Measurements from ENCODE around the gene PDIA6.

GRCh38 chr2:10814571-10815331, 2.2 kb upstream of the PDIA6 start:
- TF ChIP-seq TOX (CRISPR knock-in tag; IDR thresholded peaks at IDR 0.05; ENCODE audit: borderline replicate concordance), result no peak
- TF ChIP-seq, protein P1, sequence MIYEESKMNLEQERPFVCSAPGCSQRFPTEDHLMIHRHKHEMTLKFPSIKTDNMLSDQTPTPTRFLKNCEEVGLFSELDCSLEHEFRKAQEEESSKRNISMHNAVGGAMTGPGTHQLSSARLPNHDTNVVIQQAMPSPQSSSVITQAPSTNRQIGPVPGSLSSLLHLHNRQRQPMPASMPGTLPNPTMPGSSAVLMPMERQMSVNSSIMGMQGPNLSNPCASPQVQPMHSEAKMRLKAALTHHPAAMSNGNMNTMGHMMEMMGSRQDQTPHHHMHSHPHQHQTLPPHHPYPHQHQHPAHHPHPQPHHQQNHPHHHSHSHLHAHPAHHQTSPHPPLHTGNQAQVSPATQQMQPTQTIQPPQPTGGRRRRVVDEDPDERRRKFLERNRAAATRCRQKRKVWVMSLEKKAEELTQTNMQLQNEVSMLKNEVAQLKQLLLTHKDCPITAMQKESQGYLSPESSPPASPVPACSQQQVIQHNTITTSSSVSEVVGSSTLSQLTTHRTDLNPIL (CRISPR knock-in tag; IDR thresholded peaks at IDR 0.05; ENCODE audit: low read depth), result no peak
- TF ChIP-seq ZC3H10 (CRISPR knock-in tag; IDR thresholded peaks at IDR 0.05), result no peak
- TF ChIP-seq TCF4 (CRISPR knock-in tag; IDR thresholded peaks at IDR 0.05; ENCODE audit: borderline replicate concordance), result no peak; the same call in 1 of the 2 replicates
- TF ChIP-seq, protein P2, sequence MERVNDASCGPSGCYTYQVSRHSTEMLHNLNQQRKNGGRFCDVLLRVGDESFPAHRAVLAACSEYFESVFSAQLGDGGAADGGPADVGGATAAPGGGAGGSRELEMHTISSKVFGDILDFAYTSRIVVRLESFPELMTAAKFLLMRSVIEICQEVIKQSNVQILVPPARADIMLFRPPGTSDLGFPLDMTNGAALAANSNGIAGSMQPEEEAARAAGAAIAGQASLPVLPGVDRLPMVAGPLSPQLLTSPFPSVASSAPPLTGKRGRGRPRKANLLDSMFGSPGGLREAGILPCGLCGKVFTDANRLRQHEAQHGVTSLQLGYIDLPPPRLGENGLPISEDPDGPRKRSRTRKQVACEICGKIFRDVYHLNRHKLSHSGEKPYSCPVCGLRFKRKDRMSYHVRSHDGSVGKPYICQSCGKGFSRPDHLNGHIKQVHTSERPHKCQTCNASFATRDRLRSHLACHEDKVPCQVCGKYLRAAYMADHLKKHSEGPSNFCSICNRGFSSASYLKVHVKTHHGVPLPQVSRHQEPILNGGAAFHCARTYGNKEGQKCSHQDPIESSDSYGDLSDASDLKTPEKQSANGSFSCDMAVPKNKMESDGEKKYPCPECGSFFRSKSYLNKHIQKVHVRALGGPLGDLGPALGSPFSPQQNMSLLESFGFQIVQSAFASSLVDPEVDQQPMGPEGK (CRISPR knock-in tag; IDR thresholded peaks at IDR 0.05; ENCODE audit: borderline replicate concordance), result no peak
- no peak for TF ChIP-seq ZFP30 (CRISPR knock-in tag; IDR thresholded peaks at IDR 0.05)
- no peak for TF ChIP-seq RARB (CRISPR knock-in tag; IDR thresholded peaks at IDR 0.05)
- no peak for TF ChIP-seq CSDC2 (CRISPR knock-in tag; IDR thresholded peaks at IDR 0.05)
- TF ChIP-seq ARNTL (CRISPR knock-in tag; IDR thresholded peaks at IDR 0.05; ENCODE audit: borderline replicate concordance, low read depth), result no peak
- TF ChIP-seq SNAI2 (CRISPR knock-in tag; IDR thresholded peaks at IDR 0.05), result no peak
- no peak for TF ChIP-seq ZFP3 (CRISPR knock-in tag; IDR thresholded peaks at IDR 0.05)
- TF ChIP-seq ZNF8 (CRISPR knock-in tag; IDR thresholded peaks at IDR 0.05), result no peak
- TF ChIP-seq GLIS3 (CRISPR knock-in tag; IDR thresholded peaks at IDR 0.05), result no peak

Data from SK-N-SH treated with all-trans-retinoic acid at 6 μM for 48 hours (cell line).